Stimulated activated CD4-positive, alpha-beta T cell treated with anti-CD3 and anti-CD28 coated beads, TNF-alpha, amount 100 ng/mL, for 24 hours (primary cell): Measurements from ENCODE around the gene CPN2.

ENCODE experiments used
- DNase-seq, 3 experiments: peaks; one replicate each; pipeline ENCODE4 v3.0.0-alpha.2; 2020; ENCODE audit warnings: low read depth in 3 of 3

Gene CPN2

GRCh38 chr3:194351080-194351672 is at the start of gene CPN2:
CPN2 (minus strand) TSS chr3:194351328; CDS start chr3:194342702, 8,626 bp downstream.
- DNase-seq, result no peak

DNA sequence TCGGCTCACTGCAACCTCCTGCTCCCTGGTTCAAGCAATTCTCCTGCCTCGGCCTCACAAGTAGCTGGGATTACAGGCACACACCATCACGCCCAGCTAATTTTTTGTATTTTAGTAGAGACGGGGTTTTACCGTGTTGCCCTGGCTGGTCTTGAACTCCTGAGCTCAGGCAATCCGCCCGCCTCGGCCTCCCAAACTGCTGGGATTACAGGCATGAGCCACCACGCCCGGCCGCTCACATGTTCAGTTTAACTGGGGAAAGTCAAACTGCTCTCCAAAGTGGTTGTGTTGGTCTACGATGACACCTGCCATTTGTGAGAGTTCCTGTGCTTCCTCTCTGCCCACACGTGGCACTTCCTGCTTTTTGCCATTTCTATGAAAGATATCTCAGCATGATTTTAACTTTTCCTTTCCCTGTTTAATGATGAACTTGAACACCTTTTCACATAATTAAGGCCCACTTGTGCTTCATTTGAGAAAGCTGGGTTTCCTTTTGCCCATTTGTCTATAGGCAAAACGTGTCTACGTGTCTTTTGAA is 48.8 kb upstream of the CPN2 start:
- no peak for DNase-seq

GRCh38 chr3:194399166-194399565 is 48.0 kb upstream of the CPN2 start, which contains the start of gene GP5:
GP5 (minus strand) TSS chr3:194399266; CDS start chr3:194398282, 984 bp downstream.
- no peak for DNase-seq

DNA sequence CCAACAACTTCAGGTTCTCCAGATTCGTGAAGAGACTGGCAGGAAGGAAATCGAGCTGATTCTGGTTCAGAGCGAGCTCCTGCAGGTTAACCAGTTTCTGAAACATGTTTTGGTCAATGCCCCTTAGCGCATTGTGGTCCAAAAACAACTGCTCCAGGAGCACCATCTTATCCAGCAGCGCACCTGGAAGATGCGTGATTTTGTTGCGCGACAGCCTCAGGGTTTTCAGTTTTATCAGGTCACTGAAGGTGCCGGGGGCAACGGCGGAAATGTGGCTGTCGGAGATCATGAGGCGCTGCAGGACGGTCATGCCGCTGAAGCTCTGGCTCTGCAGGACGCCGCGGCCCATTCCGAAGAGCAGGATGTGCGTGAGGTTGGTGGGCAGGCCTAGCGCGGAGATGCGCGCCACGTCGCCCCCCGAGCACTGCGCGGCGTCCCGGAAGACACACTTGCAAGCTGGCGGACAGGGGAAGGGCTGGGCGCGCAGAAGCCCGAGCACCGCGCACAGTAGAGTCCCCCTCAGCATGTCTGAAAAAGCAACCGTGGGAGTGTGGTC is 46.7 kb upstream of the CPN2 start:
- DNase-seq, result no peak

DNA sequence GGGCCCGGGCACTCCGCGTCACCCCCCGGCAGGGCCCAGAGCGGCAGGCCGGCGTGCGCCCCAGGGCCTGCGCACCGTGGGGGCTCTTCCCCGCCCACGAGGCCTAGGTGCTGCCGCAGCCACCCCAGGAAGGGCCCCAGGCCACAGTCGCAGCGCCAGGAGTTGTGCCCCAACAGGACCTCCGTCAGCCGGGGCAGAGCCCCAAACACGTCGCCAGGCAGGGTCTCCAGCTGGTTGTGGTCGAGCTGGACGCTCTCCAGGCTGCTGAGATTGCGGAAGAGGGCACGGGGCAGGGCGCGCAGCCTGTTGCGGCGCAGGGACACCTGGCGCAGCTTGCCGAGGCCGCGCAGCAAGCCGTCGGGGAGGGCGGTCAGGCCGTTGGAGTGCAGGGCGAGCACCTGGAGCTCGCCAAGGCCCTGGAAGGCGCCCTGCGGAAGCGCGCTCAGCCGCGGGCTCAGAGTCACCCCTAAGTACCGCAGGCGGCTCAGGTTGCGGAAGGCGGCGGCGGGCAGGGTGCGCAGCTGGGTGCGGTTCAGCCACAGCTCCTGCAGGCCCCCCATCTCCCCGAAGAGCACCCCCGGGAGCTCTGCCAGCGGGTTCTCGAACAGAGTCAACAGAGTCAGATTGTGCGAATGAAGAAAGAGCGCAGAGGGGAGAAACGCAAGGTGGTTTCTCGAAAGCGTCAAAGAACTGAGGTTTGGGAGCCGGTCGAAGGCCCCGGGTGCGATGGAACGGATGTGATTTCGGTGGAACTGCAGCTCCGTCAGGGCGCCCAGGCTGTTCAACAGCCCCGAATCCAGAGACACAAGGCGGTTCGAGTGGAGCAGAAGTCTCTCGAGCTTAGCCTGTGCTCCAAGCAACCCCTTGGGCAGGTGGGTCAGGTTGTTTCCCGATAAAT is 46.0 kb upstream of the CPN2 start:
- peak in 1 of 3 experiments; percentile 29 for DNase-seq

GRCh38 chr3:194396539-194396858 is 45.4 kb upstream of the CPN2 start:
- no peak for DNase-seq

DNA sequence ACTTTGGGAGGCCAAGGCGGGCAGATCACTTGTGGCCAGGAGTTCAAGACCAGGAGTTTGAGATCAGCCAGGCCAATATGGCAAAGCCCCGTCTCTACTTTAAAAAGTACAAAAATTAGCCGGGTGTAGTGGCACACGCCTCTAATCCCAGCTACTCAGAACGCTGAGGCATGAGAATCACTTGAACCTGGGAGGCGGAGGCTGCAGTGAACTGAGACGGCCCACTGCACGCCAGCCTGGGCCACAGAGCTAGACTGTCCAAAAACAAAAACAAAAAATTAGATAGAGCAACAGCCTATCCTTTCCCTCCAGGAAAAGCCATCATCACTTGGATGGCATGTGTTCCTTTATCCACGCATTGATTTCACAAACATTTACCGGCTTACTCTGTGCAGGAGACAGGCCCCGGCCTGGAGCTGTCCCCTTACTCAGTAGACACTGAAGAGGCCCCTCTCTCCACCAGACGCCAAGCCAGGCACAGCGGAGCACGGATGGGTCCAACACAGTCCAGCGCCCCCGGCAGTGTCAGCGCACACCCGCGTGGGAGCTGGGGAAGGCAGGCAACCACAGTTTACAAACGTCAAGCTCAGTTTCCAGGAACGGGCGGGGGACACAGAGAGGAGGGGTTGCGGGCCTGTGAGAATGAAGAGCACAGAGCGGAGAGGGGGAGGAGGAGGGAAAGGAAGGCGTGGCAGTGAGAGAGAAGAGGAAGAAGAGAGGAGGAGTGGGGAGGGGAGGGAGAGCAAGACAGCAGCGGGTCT is 44.8 kb upstream of the CPN2 start:
- peak; percentile 17 to 61 (median 25) for DNase-seq

GRCh38 chr3:194395212-194395611 is 44.1 kb upstream of the CPN2 start:
- DNase-seq, result no peak

GRCh38 chr3:194392576-194392975 is 41.4 kb upstream of the CPN2 start:
- no peak for DNase-seq

- no peak for DNase-seq
These were observed 39.7 kb upstream of the CPN2 start for GRCh38 chr3:194390835-194391234.

DNA sequence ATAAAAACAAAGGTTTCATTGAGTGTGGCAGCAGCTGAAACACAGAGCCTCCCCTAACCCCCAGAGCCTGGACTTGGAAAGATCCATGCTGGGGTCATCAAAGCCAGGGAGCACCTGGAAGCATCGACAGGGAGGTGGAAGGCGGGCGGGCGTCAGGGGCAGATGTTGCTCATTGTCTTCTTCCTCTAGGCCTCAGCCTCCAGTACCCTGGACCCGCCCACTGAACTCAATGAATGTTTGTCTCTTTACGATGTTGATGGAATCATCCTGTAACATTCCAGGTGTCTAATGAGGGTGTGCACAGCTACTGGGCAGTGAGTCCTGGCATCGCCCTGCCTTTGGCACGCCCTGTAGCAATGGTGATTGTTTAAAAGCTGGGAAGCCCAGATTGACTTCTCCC is 38.1 kb upstream of the CPN2 start:
- DNase-seq, result no peak

DNA sequence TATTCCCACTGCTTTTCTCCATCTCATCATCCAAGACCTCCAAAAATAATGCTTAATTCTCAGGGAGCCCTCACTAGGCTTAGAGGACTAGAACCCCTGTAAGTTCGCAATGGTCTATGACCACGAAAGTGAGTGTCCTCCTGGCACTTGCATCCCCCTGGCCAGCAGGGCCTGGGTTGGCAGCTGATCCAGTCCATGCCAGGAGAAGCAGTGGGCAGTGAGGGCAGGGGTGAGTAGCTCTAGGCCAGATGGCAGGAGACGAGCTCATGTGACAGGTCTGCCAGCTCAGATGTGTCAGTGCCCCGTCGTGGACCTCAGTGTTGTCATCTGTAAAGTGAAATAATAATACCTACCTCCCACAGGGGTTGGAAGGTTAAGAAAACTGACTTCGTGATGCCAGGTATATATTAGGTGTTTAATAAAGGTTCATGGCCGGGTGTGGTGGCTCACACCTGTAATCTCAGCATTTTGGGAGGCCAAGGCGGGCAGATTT is 36.8 kb upstream of the CPN2 start:
- DNase-seq, result no peak

DNA sequence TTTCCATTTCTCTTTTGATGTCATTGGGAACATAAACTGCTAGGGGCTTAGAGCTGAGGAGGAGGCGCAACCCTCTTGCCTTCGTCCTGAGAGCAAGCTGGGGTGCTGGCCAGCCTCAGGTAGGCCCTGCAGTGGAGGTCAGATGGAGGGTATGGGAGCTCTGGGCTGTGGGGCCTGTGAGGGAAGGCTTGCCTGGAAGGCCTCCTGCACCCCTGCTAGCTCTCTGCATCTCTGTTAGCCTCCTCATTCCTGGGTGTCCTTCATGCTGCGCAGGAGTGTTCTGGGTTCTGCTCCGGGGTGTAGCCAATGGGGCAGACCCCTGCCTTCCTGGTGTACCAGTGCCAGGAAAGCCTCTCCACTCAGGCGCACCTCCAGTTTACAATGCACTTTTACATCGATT is 36.1 kb upstream of the CPN2 start:
- DNase-seq, result no peak

DNA sequence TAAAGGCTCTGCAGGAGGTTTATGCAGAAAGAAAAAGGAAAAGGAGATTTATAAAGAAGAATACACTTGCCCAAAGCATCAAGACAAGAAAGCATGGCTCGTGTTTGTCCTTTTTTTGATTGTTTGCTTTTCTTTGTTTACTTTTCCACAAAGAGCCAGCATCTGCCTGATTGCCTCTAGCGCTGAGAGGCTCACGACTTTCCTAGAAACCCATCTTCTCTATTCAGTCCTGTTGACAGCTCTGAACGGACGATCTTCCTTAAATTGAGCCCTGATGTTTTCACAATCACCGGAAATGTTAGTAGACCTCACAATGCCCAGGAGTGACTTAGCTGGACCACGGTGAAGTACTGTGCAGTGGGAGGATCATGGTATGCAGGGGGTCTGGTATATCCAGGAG is 35.5 kb upstream of the CPN2 start:
- no peak for DNase-seq

DNA sequence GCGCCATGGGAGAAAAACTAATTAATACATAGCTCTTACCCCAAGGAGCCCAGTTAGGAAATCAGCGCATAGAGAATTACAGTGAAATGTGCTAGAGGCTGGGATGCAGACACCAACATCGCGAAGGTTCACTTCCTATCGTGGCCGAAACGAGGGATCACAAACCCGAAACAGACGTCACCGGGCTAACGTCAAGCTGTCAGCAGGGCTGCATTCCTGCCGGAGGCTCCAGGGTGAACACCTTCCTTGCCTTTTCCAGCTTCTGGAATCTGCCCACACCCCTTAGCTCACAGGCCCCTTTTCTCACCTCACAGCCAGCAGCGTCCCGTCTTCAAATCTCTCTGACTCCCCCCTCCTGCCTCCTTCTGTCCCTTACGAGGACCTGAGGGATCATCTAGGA is 34.9 kb upstream of the CPN2 start:
- DNase-seq, result no peak

- DNase-seq, result no peak
These were observed 33.5 kb upstream of the CPN2 start for GRCh38 chr3:194384569-194385001.

GRCh38 chr3:194384156-194384555 is 33.0 kb upstream of the CPN2 start:
- DNase-seq, result no peak

GRCh38 chr3:194383276-194383940 is 32.3 kb upstream of the CPN2 start:
- no peak for DNase-seq

DNA sequence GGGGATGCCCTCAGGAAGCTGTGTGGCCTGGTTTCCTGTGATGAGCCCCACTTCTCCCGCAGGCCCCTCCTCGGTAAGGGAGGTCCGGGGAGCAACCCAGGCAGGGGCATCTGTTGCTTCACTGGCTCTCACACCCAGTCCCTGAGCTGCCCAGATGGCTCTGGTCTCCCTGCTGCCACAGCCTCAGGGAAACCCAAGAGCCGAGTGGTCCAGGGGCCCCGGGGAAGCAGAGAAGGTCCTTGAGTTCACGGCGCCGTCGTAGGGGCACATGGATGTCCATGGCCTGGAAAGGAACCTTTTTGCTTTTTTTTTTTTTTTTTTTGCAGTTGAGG is 31.7 kb upstream of the CPN2 start:
- no peak for DNase-seq

GRCh38 chr3:194382196-194382891 is 31.2 kb upstream of the CPN2 start:
- no peak for DNase-seq

DNA sequence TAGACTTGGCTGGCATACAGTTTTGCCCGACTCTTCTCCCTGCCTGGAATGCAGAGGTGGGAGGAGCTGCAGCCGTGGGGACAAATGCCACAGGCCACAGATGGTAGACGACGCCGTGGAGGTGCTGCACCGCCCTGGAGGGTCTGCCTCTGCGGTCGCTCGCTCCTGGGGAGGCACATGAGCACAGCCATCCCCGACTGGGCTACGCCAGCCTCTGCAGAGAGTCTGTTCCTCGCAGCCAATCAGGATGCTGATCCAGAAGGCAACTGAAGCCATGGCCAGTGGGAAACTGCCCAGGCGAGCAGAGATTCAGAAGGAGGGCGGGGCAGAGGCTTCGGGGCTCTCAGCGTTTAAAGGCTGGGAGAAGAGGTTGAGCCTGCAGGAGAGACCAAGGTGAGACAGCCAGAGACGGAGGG is 30.3 kb upstream of the CPN2 start:
- no peak for DNase-seq
